NCI-H446 (cell line): ENCODE results near the gene GRIA4.
"Not testable (repeated sequence)": the region's sequence is repeated elsewhere in the genome, so short reads cannot be mapped to it uniquely, and the experiment has no call there.

Experiments used
- DNase-seq, 2 experiments: peaks; one replicate each; lab custom pipeline; 2025; lab: John Stamatoyannopoulos, UW

The GRIA4 gene

GRCh38 chr11:105860105-105860504 is 250.2 kb downstream of the GRIA4 start:
- peak in 1 of 2 experiments; percentile 25 for DNase-seq

GRCh38 chr11:105861225-105861624 is 251.4 kb downstream of the GRIA4 start:
- DNase-seq = peak in 1 of 2 experiments; percentile 32

- DNase-seq = peak; percentile 77 to 84
These were observed 253.0 kb downstream of the GRIA4 start for GRCh38 chr11:105862736-105863367.

GRCh38 chr11:105863523-105863922 is 253.7 kb downstream of the GRIA4 start:
- no peak for DNase-seq

- DNase-seq = no peak
These were observed 257.9 kb downstream of the GRIA4 start for GRCh38 chr11:105867742-105868141.

- no peak for DNase-seq
These were observed 259.0 kb downstream of the GRIA4 start for GRCh38 chr11:105868762-105869285.

GRCh38 chr11:105870516-105871113 is 260.7 kb downstream of the GRIA4 start:
- no peak for DNase-seq

GRCh38 chr11:105878510-105878909 is 268.6 kb downstream of the GRIA4 start:
- DNase-seq = no peak

- not testable (repeated sequence) for DNase-seq
These were observed 269.1 kb downstream of the GRIA4 start for GRCh38 chr11:105878927-105879326.

GRCh38 chr11:105881027-105881426 is 271.2 kb downstream of the GRIA4 start:
- DNase-seq = no peak

GRCh38 chr11:105884436-105884835 is 274.6 kb downstream of the GRIA4 start:
- no peak for DNase-seq

GRCh38 chr11:105891685-105892084 is 281.8 kb downstream of the GRIA4 start:
- no peak for DNase-seq

GRCh38 chr11:105897161-105897560 is 287.3 kb downstream of the GRIA4 start:
- no peak for DNase-seq

- DNase-seq = no peak
These were observed 289.9 kb downstream of the GRIA4 start for GRCh38 chr11:105899772-105900171.

- no peak for DNase-seq
These were observed 290.7 kb downstream of the GRIA4 start for GRCh38 chr11:105900515-105901035.

GRCh38 chr11:105903113-105903512 is 293.2 kb downstream of the GRIA4 start:
- DNase-seq = no peak

GRCh38 chr11:105906517-105906916 is 296.6 kb downstream of the GRIA4 start:
- DNase-seq = no peak

GRCh38 chr11:105907319-105907718 is 297.4 kb downstream of the GRIA4 start:
- DNase-seq = no peak

GRCh38 chr11:105910095-105910715 is 300.3 kb downstream of the GRIA4 start:
- no peak for DNase-seq

- DNase-seq = no peak
These were observed 301.6 kb downstream of the GRIA4 start for GRCh38 chr11:105911454-105911853.

GRCh38 chr11:105912666-105913065 is 302.8 kb downstream of the GRIA4 start:
- no peak for DNase-seq

GRCh38 chr11:105915021-105915420 is 305.1 kb downstream of the GRIA4 start:
- no peak for DNase-seq

GRCh38 chr11:105918039-105918438 is 308.2 kb downstream of the GRIA4 start:
- no peak for DNase-seq
